Natural killer cell (primary cell): ENCODE data around the gene CRIM1. TPM values are rescaled to one million over a fixed set of nuclear protein-coding genes. Genes with fewer than 3 reads are reported as not detected.

Experiments
- ATAC-seq, 3 donors: fragments of 150-1000 bp in 2 of 3; fragments of 200-7000 bp in 1 of 3; cut with Tn5 transposase; 1 replicate in 1 of 3; 2 replicates in 2 of 3; pipeline ENCODE4 v1.10.0; 2021; ENCODE audit warnings: mild to moderate bottlenecking in 2 of 3, moderate library complexity in 2 of 3
- DNase-seq, 2 donors: peaks; one replicate each; pipeline versions ENCODE4 v3.0.0 to v3.0.0-alpha.2; 2013 to 2021; ENCODE audit warnings: mixed read lengths in 1 of 2
- H3K27ac ChIP-seq: one replicate; pipeline ENCODE4 v1.5.1; 2013; ENCODE audit warnings: mild to moderate bottlenecking, low read length
- H3K27me3 ChIP-seq: one replicate; pipeline ENCODE4 v1.6.1; 2013; ENCODE audit warnings: low read length; ENCODE audit not compliant: control insufficient read depth, insufficient read depth
- H3K36me3 ChIP-seq: one replicate; pipeline ENCODE4 v1.6.1; 2013; ENCODE audit warnings: low read length; ENCODE audit not compliant: control insufficient read depth, insufficient read depth
- H3K4me1 ChIP-seq: one replicate; pipeline ENCODE4 v1.6.1; 2013; ENCODE audit warnings: low read length; ENCODE audit not compliant: control insufficient read depth, insufficient read depth
- H3K4me3 ChIP-seq: one replicate; pipeline ENCODE4 v1.5.1; 2013; ENCODE audit warnings: low read length
- H3K9me3 ChIP-seq: one replicate; pipeline ENCODE4 v1.6.1; 2013; ENCODE audit warnings: low read length; ENCODE audit not compliant: control insufficient read depth, insufficient read depth
- H3K27ac Mint-ChIP-seq, 2 donors: one replicate each; pipeline ENCODE4 v1.8.0; 2022; ENCODE audit warnings: mild to moderate bottlenecking in 2 of 2, mixed read lengths in 2 of 2, moderate library complexity in 1 of 2
- H3K27me3 Mint-ChIP-seq, 2 donors: one replicate each; pipeline ENCODE4 v1.8.0; 2022; ENCODE audit warnings: low read depth in 2 of 2, mixed read lengths in 2 of 2
- H3K36me3 Mint-ChIP-seq: one replicate; pipeline ENCODE4 v1.8.0; 2022; ENCODE audit warnings: mixed read lengths
- H3K4me1 Mint-ChIP-seq, 2 donors: one replicate each; pipeline ENCODE4 v1.8.0; 2022; ENCODE audit warnings: mixed read lengths in 2 of 2
- H3K4me3 Mint-ChIP-seq: one replicate; pipeline ENCODE4 v1.8.0; 2022; ENCODE audit warnings: mild to moderate bottlenecking, moderate library complexity, mixed read lengths
- H3K9me3 Mint-ChIP-seq, 2 donors: one replicate each; pipeline ENCODE4 v1.8.0; 2022; ENCODE audit warnings: mixed read lengths in 2 of 2
- CTCF ChIP-seq: fragments of 200-600 bp; IDR thresholded peaks from one replicate; pipeline ENCODE4 v1.8.0; 2022; ENCODE audit warnings: antibody characterized with exemption
- whole genome bisulfite sequencing: methylation state at CpG from one replicate; pipeline ENCODE4 v1.1.7; 2013; ENCODE audit warnings: missing lambda C conversion rate; ENCODE audit not compliant: insufficient coverage; 5-methylcytosine and 5-hydroxymethylcytosine counted together
- intact Hi-C: fragments of 100-400 bp; cut with micrococcal nuclease; formaldehyde crosslinking; loops from one replicate; pipeline ENCODE4 v1.14.2; 2022
- total RNA-seq, 4 donors: library from RNA; stranded (reverse); fragments of 120-200 nt in 1 of 4; gene quantifications; one replicate each; pipeline versions ENCODE4 v1.2.3 to v1.2.4, GENCODE V29; 2013 to 2022

The CRIM1 gene
- total RNA-seq, 3 donors from 2014 or later (not counting 1 experiment from before 2014, with no cell fraction given), result 19.3 to 34.1 (median 32.9) TPM

- Histone ChIP-seq H3K4me1 (no peaks in the 10 kb centered on the region), H3K36me3 (no peaks in the 10 kb centered on the region), H3K9me3 (no peaks in the 10 kb centered on the region), H3K27me3 (no peaks in the 10 kb centered on the region), H3K27ac (no peak overlapping the region), H3K4me3 (no peak overlapping the region)
- WGBS, result 90% methylated on average over 2 of the region's 3 CpGs
- H3K4me3 Mint-ChIP-seq, result no peak overlapping the region
- no peak overlapping the region for H3K27ac Mint-ChIP-seq
- ATAC-seq (no peak), DNase-seq (no peak)
- H3K4me1 Mint-ChIP-seq, result peaks cover 0 to 10% of the 10 kb centered on the region in 2 donors
- TF ChIP-seq CTCF, result no peak
- H3K9me3 Mint-ChIP-seq, result no peaks in the 10 kb centered on the region
- H3K36me3 Mint-ChIP-seq, result no peaks in the 10 kb centered on the region
- intact Hi-C loops, result no loop called here
- no peaks in the 10 kb centered on the region for H3K27me3 Mint-ChIP-seq
Measured at GRCh38 chr2:36421379-36421778, 65.8 kb downstream of the CRIM1 start.

DNA sequence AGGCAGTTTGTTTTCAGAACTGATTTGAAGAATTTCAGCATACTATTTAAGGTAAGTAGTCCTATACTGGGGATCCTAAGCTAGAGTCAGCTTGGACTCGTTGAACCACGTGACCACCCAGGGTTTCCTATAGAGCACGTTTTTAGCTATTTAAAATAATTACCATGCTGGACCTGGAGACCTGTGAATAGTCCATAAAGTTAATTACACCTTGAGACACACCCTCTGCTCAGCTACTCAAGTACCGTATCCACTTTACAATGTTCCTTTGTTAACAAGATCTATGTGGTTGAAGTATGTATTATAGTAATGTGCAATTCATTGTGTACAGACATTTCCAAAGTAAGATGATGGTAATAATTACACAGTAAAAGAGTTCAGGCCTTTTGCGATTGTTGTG, 67.6 kb downstream of the CRIM1 start:
- Histone ChIP-seq H3K36me3 (no peaks in the 10 kb centered on the region), H3K4me1 (no peaks in the 10 kb centered on the region), H3K27me3 (no peaks in the 10 kb centered on the region), H3K4me3 (no peak overlapping the region), H3K27ac (no peak overlapping the region), H3K9me3 (no peaks in the 10 kb centered on the region)
- H3K4me1 Mint-ChIP-seq, result peaks cover 0 to 6% of the 10 kb centered on the region in 2 donors
- H3K9me3 Mint-ChIP-seq, result no peaks in the 10 kb centered on the region
- WGBS, result 80% methylated on average over 4 of the region's 5 CpGs
- no peak for DNase-seq
- no peak for TF ChIP-seq CTCF
- H3K36me3 Mint-ChIP-seq, result no peaks in the 10 kb centered on the region
- H3K27me3 Mint-ChIP-seq, result no peaks in the 10 kb centered on the region
- intact Hi-C loops, result no loop called here
- H3K27ac Mint-ChIP-seq, result no peak overlapping the region
- ATAC-seq, result no peak
- no peak overlapping the region for H3K4me3 Mint-ChIP-seq

DNA sequence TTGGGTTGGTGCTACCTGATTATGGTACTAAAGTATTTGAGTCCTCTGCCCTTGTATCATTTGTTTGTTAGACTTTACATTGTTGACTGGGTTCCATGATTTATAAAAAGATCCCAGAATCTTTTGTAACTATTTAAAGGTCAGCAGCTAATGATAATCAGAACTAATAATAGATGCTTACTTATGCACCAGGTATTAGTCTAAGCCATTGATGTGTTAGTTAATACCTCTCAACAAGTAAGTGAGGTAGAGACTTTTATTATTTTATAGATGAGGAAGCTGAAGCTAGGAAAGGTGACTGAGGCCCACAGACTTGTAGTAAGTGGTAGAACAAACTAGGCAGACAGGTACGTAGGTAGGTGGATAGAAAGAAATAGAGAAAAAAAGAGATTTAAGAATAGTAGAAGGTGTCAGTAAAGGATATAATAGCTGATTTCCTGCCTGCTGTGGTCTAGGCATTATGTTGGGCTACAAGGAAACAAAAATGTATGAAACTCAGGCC, 68.1 kb downstream of the CRIM1 start:
- DNase-seq, result no peak
- Mint-ChIP-seq H3K9me3 (no peaks in the 10 kb centered on the region), H3K27ac (no peak overlapping the region), H3K36me3 (no peaks in the 10 kb centered on the region), H3K4me1 (peaks cover 3 to 7% of the 10 kb centered on the region in 2 donors), H3K4me3 (no peak overlapping the region), H3K27me3 (no peaks in the 10 kb centered on the region)
- H3K4me3 ChIP-seq, result no peak overlapping the region
- no peaks in the 10 kb centered on the region for H3K27me3 ChIP-seq
- no peaks in the 10 kb centered on the region for H3K36me3 ChIP-seq
- no peaks in the 10 kb centered on the region for H3K4me1 ChIP-seq
- no peak for ATAC-seq
- no peak overlapping the region for H3K27ac ChIP-seq
- intact Hi-C loops, result no loop called here
- TF ChIP-seq CTCF, result no peak
- WGBS, result 97% methylated on average over 1 of the region's 1 CpG
- H3K9me3 ChIP-seq, result no peaks in the 10 kb centered on the region
